RWPE2 (cell line): Measurements from ENCODE around the gene SYT17.

Experiments used
- ATAC-seq: fragments of 200-7000 bp; cut with Tn5 transposase; 3 replicates; pipeline ENCODE4 v1.9.1; 2021; ENCODE audit warnings: low read depth
- DNase-seq: peaks from one replicate; pipeline ENCODE4 v3.0.0-alpha.2; 2020; ENCODE audit warnings: low spot score
- H3K27ac ChIP-seq: fragments of 450-650 bp; 2 replicates; pipeline ENCODE4 v1.5.1; 2017; ENCODE audit warnings: mild to moderate bottlenecking; ENCODE audit not compliant: poor library complexity, severe bottlenecking
- H3K27me3 ChIP-seq: fragments of 250-450 bp; sonication (Bioruptor Pico); 2 replicates; pipeline ENCODE4 v1.5.1; 2021; ENCODE audit warnings: mild to moderate bottlenecking, moderate library complexity; ENCODE audit not compliant: insufficient read depth, poor library complexity, severe bottlenecking
- H3K36me3 ChIP-seq: fragments of 250-450 bp; sonication (Bioruptor Pico); 2 replicates; pipeline ENCODE4 v1.5.1; 2020; ENCODE audit warnings: low read depth, mild to moderate bottlenecking, moderate library complexity
- H3K4me1 ChIP-seq: fragments of 250-450 bp; sonication (Bioruptor Pico); 2 replicates; pipeline ENCODE4 v1.5.1; 2021; ENCODE audit warnings: mild to moderate bottlenecking, moderate library complexity; ENCODE audit not compliant: insufficient read depth, poor library complexity, severe bottlenecking
- H3K4me3 ChIP-seq: fragments of 250-450 bp; sonication (Bioruptor Pico); 2 replicates; pipeline ENCODE4 v1.5.1; 2021; ENCODE audit warnings: mild to moderate bottlenecking, moderate library complexity; ENCODE audit not compliant: severe bottlenecking
- H3K9me3 ChIP-seq: fragments of 250-450 bp; sonication (Bioruptor Pico); 2 replicates; pipeline ENCODE4 v1.5.1; 2021; ENCODE audit warnings: mild to moderate bottlenecking, moderate library complexity; ENCODE audit not compliant: severe bottlenecking
- CTCF ChIP-seq: fragments of 450-650 bp; IDR thresholded peaks from one replicate; pipeline ENCODE4 v1.5.1; 2017; ENCODE audit warnings: mild to moderate bottlenecking, moderate library complexity; ENCODE audit not compliant: poor library complexity, severe bottlenecking

Gene SYT17

GRCh38 chr16:19265380-19265930 is 97.4 kb downstream of the SYT17 start:
- Histone ChIP-seq H3K27ac (no peak overlapping the region), H3K27me3 (no peaks in the 10 kb centered on the region), H3K4me3 (no peak overlapping the region), H3K4me1 (no peaks in the 10 kb centered on the region), H3K36me3 (no peaks in the 10 kb centered on the region), H3K9me3 (peaks cover 5% of the 10 kb centered on the region)
- ATAC-seq (no peak), DNase-seq (no peak)
- no peak for TF ChIP-seq CTCF

- Histone ChIP-seq H3K4me3 (no peak overlapping the region), H3K9me3 (peaks cover 5% of the 10 kb centered on the region), H3K4me1 (no peaks in the 10 kb centered on the region), H3K36me3 (no peaks in the 10 kb centered on the region), H3K27me3 (no peaks in the 10 kb centered on the region), H3K27ac (no peak overlapping the region)
- TF ChIP-seq CTCF: no peak
- ATAC-seq: no peak
- DNase-seq: no peak
Measured at GRCh38 chr16:19266774-19267173, 98.7 kb downstream of the SYT17 start.

GRCh38 chr16:19269098-19269497 is 101.1 kb downstream of the SYT17 start:
- H3K4me1 ChIP-seq: no peaks in the 10 kb centered on the region
- no peak overlapping the region for H3K4me3 ChIP-seq
- no peak for TF ChIP-seq CTCF
- ATAC-seq: no peak
- no peaks in the 10 kb centered on the region for H3K27me3 ChIP-seq
- no peak overlapping the region for H3K27ac ChIP-seq
- no peak for DNase-seq
- H3K9me3 ChIP-seq: peaks cover 5% of the 10 kb centered on the region
- no peaks in the 10 kb centered on the region for H3K36me3 ChIP-seq

GRCh38 chr16:19274165-19274797 is 106.2 kb downstream of the SYT17 start:
- no peak for ATAC-seq
- no peak for TF ChIP-seq CTCF
- no peak overlapping the region for H3K4me3 ChIP-seq

GRCh38 chr16:19278403-19278802 is 110.4 kb downstream of the SYT17 start:
- ATAC-seq: no peak
- Histone ChIP-seq H3K36me3 (no peaks in the 10 kb centered on the region), H3K27me3 (no peaks in the 10 kb centered on the region), H3K4me1 (no peaks in the 10 kb centered on the region), H3K9me3 (no peaks in the 10 kb centered on the region), H3K4me3 (no peak overlapping the region), H3K27ac (no peak overlapping the region)
- no peak for TF ChIP-seq CTCF
- no peak for DNase-seq

More at GRCh38 chr16:19274165-19274797, 106.2 kb downstream of the SYT17 start:
- H3K27me3 ChIP-seq: no peaks in the 10 kb centered on the region
- H3K9me3 ChIP-seq: peaks cover under 1% of the 10 kb centered on the region
- H3K4me1 ChIP-seq: no peaks in the 10 kb centered on the region
- H3K27ac ChIP-seq: no peak overlapping the region
- no peak for DNase-seq
- no peaks in the 10 kb centered on the region for H3K36me3 ChIP-seq
